Urinary bladder (tissue), 4 donors: ENCODE results near the gene FMNL2. TPM values are rescaled to one million over a fixed set of nuclear protein-coding genes. Genes with fewer than 3 reads are reported as not detected.

ENCODE experiments used
- DNase-seq: peaks from one replicate; pipeline ENCODE4 v3.0.0-alpha.2; 2015; ENCODE audit errors: extremely low spot score
- H3K27ac ChIP-seq: one replicate; pipeline ENCODE4 v1.5.1; 2013; ENCODE audit warnings: low read depth, mild to moderate bottlenecking, moderate library complexity
- H3K36me3 ChIP-seq: one replicate; pipeline ENCODE4 v1.6.1; 2013; ENCODE audit warnings: mild to moderate bottlenecking, moderate library complexity; ENCODE audit not compliant: insufficient read depth
- H3K4me1 ChIP-seq: one replicate; pipeline ENCODE4 v1.6.1; 2013; ENCODE audit warnings: mild to moderate bottlenecking, moderate library complexity; ENCODE audit not compliant: insufficient read depth
- H3K4me3 ChIP-seq: one replicate; pipeline ENCODE4 v1.5.1; 2013; ENCODE audit warnings: low read depth, low read length
- WGBS: extraction: QIAGEN DNeasy Blood & Tissue Kit; methylation state at CpG from one replicate; pipeline ENCODE4 v1.1.7; 2013; 5-methylcytosine and 5-hydroxymethylcytosine counted together
- polyA plus RNA-seq: library from polyadenylated mRNA; stranded (reverse); fragments of 200-250 nt; gene quantifications from one replicate; pipeline ENCODE4 v1.2.3, GENCODE V29; 2013
- total RNA-seq: library from RNA; depleted of rRNA; stranded (reverse); fragments of >200 nt; gene quantifications from one replicate; pipeline ENCODE4 v1.2.3, GENCODE V29; 2014
- donor health status: healthy with polysubstance abuse.
- donor health status: healthy.

FMNL2 gene
- total and polyA plus RNA-seq, 2 donors, result 27.7 to 77.6 TPM

DNA sequence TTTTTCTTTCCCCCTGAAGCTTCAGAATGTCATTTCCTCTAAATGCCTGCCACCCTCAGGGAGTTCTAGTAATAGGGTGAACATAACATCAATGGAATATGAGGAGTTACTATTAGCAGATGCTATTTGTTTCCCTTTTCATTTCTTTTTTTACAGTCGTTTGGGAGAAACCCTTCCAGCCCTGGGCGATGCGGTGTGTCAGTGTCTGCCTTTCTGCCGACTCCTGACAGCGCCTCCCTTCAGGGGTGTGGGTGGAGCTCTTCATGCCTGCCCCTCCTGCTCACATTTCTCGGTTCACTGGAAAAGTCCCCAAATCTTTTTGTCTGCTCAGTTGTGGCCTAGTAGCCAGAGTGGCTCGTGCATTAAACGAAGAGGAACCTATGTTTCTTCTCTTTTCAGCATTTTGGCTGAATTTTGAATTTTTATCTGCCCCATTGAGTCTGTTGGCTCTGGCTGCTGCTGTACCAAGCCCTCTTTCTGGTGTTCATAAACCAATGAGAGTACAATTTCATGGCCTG, 72.3 kb downstream of the FMNL2 start:
- no peak overlapping the region for H3K27ac ChIP-seq
- H3K36me3 ChIP-seq, result no peaks in the 10 kb centered on the region
- 11% methylated on average over 8 of the region's 8 CpGs for WGBS
- H3K4me3 ChIP-seq, result no peak overlapping the region
- peaks cover 7% of the 10 kb centered on the region for H3K4me1 ChIP-seq
- DNase-seq, result no peak

DNA sequence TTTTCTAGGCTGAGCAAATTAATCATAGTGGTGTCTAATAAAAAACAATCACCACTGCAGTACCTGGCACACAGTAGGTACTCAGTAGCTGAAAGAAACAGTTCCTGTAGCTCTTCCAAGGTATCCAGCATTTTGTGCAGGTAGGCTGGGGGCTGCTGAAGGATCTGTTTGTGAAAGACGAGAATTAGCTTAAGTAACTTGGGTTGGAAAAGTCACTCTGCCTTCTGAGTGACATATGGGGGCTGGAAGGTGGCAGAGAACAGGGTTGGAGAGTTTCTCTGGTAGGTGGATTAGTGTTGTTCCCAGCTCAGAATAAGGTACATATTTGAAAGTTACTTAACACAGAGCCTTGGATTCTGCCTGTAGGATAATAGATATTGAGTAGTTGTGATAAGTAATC, 72.8 kb downstream of the FMNL2 start:
- H3K4me3 ChIP-seq, result no peak overlapping the region
- DNase-seq, result no peak
- H3K27ac ChIP-seq, result no peak overlapping the region
- no peaks in the 10 kb centered on the region for H3K36me3 ChIP-seq
- 88% methylated on average over 1 of the region's 1 CpG for WGBS
- H3K4me1 ChIP-seq, result peaks cover 9% of the 10 kb centered on the region

- DNase-seq, result no peak
- Histone ChIP-seq H3K4me1 (peaks cover 9% of the 10 kb centered on the region), H3K27ac (no peak overlapping the region)
Measured at GRCh38 chr2:152408254-152408653, 73.3 kb downstream of the FMNL2 start.

DNA sequence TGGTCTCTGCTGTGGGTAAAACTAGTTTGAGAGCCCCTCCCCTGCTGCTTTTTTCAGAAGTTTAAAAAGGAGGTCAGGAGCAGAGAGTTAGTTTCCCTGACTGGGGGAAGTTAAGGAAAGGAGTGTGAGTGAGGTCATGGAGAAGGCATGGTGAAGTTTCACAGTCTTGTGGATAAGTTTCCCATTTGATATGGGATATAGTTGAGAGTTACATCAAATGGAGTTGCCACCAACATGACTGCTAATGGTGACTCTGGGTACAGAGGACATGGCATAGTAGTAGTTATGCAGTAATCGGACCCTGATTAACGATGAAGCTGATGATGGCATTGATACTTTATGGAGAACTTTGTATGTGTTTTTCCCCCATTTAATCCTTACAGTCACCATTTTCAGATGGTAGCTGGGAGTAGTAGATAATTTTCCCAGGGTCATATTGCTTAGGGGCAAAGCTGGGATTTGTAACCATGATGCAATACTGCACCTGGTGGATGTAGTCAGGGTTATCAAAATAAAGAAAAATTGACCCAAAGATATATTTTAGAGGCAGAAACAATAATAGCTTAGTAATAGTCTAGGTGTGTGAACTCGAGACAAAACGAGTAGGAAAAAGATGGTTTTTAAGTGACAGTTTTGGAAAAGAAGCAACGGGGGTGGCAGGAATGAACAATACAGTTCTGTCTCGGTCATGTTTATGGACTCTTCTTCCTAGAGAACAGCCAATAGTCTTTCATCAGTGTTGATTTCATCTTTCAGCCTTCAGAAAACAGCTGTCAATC, 74.6 kb downstream of the FMNL2 start:
- Histone ChIP-seq H3K4me3 (no peak overlapping the region), H3K4me1 (peaks cover 9% of the 10 kb centered on the region), H3K36me3 (no peaks in the 10 kb centered on the region), H3K27ac (no peak overlapping the region)
- 96% methylated on average over 6 of the region's 6 CpGs for WGBS
- DNase-seq, result no peak

More at GRCh38 chr2:152408254-152408653, 73.3 kb downstream of the FMNL2 start:
- WGBS, result 93% methylated on average over 3 of the region's 3 CpGs
- Histone ChIP-seq H3K36me3 (no peaks in the 10 kb centered on the region), H3K4me3 (no peak overlapping the region)

- H3K36me3 ChIP-seq, result no peaks in the 10 kb centered on the region
- H3K4me3 ChIP-seq, result no peak overlapping the region
- DNase-seq, result no peak
- H3K4me1 ChIP-seq, result peaks cover 8% of the 10 kb centered on the region
- no peak overlapping the region for H3K27ac ChIP-seq
- 98% methylated on average over 2 of the region's 2 CpGs for WGBS
Measured at GRCh38 chr2:152410165-152410597, 75.2 kb downstream of the FMNL2 start.

DNA sequence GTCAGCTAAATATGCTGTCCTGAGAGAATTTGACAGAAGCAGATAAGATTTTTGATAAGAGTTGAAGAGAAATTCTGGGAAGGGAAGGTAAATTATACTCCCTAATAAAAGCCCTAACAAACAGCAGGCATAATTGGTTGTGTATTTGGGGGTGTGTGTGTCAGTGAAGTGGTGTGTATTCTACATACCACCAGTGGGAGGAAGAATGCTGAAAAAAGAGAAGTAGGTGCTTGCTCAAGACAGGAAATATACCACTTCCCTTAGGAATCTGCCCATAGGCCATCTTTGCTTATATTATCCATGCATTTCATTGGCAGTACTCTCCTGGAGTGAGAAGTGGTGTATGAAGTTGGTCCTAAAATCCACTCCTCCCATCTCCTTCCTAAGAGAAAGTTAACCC, 76.2 kb downstream of the FMNL2 start:
- H3K36me3 ChIP-seq, result no peaks in the 10 kb centered on the region
- no peak overlapping the region for H3K4me3 ChIP-seq
- H3K4me1 ChIP-seq, result peaks cover 6% of the 10 kb centered on the region
- no peak overlapping the region for H3K27ac ChIP-seq
- no peak for DNase-seq

- 91% methylated on average over 3 of the region's 3 CpGs for WGBS
- no peaks in the 10 kb centered on the region for H3K36me3 ChIP-seq
- H3K27ac ChIP-seq, result no peak overlapping the region
- H3K4me1 ChIP-seq, result peaks cover 5% of the 10 kb centered on the region
- H3K4me3 ChIP-seq, result no peak overlapping the region
- DNase-seq, result no peak
Measured at GRCh38 chr2:152413228-152414030, 78.5 kb downstream of the FMNL2 start.

DNA sequence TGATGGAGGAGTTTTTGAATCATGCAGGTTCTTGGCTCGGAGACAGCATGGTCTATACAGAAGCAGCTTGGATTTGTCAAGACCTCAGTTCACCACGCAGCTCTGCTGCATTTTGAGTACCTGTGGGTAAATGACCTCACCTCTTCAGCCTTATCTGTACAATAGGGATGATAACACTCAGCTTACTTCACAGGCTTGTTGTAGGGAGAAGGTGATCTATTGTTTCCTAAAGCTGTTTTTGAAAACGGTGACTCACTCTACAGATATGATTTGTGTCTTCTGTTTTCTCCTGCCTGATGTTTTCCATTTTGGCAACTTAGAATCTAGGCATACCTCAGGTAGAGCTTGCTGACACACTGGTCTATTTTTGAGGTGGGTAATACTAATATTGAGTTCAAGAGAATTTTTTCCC, 80.3 kb downstream of the FMNL2 start:
- H3K36me3 ChIP-seq, result no peaks in the 10 kb centered on the region
- H3K27ac ChIP-seq, result no peak overlapping the region
- peaks cover 4% of the 10 kb centered on the region for H3K4me1 ChIP-seq
- DNase-seq, result no peak
- 57% methylated on average over 3 of the region's 3 CpGs for WGBS
- H3K4me3 ChIP-seq, result no peak overlapping the region

GRCh38 chr2:152415796-152416195, 80.8 kb downstream of the FMNL2 start:
- no peak overlapping the region for H3K4me3 ChIP-seq
- 80% methylated on average over 3 of the region's 3 CpGs for WGBS
- peaks cover 2% of the 10 kb centered on the region for H3K4me1 ChIP-seq
- no peak for DNase-seq
- H3K36me3 ChIP-seq, result no peaks in the 10 kb centered on the region
- H3K27ac ChIP-seq, result no peak overlapping the region

DNA sequence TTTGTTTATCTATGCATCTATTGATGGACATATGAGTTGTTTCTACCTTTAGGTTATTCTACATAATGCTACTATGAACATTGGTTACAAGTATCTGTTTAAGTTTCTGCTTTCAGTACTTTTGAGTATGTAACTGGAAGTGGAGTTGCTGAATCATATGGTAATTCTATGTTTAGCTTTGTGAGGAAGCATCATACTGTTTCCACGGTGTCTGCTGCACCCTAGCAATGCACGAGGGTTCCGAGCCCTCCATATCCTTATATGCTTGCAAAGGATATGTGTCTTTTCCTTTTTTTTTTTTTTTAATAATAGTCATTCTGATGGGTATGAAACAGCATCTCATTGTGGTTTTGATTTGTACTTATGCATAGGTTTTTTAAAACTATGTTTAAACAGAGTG, 83.7 kb downstream of the FMNL2 start:
- Histone ChIP-seq H3K4me3 (no peak overlapping the region), H3K36me3 (no peaks in the 10 kb centered on the region), H3K4me1 (no peaks in the 10 kb centered on the region), H3K27ac (no peak overlapping the region)
- no peak for DNase-seq
- 38% methylated on average over 3 of the region's 3 CpGs for WGBS

DNA sequence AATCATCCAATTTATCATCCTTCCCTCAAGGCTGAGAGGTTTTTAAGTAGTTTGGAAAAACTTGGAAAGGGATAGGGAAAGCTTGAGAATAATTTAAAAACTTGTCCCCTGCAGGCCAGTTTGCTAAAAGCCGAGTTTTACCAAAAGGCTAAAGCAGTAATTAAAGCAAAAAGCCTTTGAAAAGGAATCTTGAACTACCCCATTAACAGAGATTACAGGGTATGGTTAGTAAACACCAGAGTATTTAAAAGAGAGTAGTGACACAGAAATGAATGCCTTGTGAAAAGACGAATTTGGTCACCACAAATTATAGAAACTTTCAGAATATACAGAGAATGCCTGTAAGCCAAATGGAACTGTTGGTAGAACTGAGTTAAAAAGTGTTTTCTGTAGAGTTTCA, 85.0 kb downstream of the FMNL2 start:
- no peak overlapping the region for H3K4me3 ChIP-seq
- H3K27ac ChIP-seq, result no peak overlapping the region
- no peaks in the 10 kb centered on the region for H3K36me3 ChIP-seq
- 87% methylated on average over 2 of the region's 2 CpGs for WGBS
- H3K4me1 ChIP-seq, result no peaks in the 10 kb centered on the region
- no peak for DNase-seq

DNA sequence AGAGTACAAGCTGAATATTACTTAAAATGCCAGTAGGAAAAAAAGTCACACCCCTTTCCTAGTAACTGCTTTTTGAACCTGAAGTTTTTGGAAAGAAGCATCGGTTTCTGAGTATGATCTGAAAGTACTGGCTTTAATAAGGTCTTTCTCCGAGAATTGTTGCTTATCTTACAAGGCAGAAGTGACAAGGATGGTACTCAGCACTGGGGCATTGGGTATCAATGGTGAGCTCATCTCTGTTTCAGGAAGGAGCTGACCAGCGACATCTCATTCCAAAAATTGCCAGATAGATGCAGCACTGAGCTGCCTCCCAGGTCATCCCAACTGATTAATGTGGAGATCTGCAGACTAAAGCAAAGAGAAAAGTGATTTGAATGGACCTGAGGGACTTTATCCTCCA, 85.4 kb downstream of the FMNL2 start:
- no peak overlapping the region for H3K27ac ChIP-seq
- WGBS, result 88% methylated on average over 3 of the region's 3 CpGs

DNA sequence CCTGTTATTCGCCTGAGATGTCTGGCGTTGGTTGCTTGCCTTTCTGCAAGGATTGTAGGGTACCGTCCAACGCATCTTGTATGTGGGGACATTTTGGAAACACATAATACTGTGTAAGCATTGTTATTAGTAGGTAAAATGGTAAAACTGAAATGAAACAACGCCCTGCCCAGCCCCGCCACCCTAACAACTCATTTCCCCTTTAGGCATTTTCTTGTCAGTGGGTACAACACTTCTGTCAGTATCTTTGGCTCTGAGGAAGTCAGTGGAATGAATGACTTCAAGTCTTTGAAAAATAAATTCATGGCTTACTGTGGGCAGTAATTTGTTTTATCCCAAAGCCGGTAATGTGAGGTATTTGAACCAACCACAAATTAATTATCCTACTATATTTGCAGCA, 86.0 kb downstream of the FMNL2 start:
- H3K36me3 ChIP-seq, result no peaks in the 10 kb centered on the region
- no peaks in the 10 kb centered on the region for H3K4me1 ChIP-seq
- no peak for DNase-seq
- 96% methylated on average over 7 of the region's 7 CpGs for WGBS
- H3K4me3 ChIP-seq, result no peak overlapping the region
- H3K27ac ChIP-seq, result no peak overlapping the region

More for the DNA sequence above, 85.4 kb downstream of the FMNL2 start:
- H3K4me1 ChIP-seq, result no peaks in the 10 kb centered on the region
- no peak overlapping the region for H3K4me3 ChIP-seq
- no peaks in the 10 kb centered on the region for H3K36me3 ChIP-seq
- DNase-seq, result no peak
